K562 (cell line): ENCODE results near the gene NUTF2. TPM values are rescaled to one million over a fixed set of nuclear protein-coding genes. Genes with fewer than 3 reads are reported as not detected.

Source experiments
- BRD9 ChIP-seq: fragments of 450-650 bp; IDR thresholded peaks from 2 replicates; pipeline ENCODE4 v1.6.1; 2018; ENCODE audit warnings: low read depth; ENCODE audit not compliant: partially characterized antibody
- DPF2 ChIP-seq: fragments of 450-650 bp; IDR thresholded peaks from 2 replicates; pipeline ENCODE4 v1.6.1; 2016
- GTF2E2 ChIP-seq: fragments of 200-800 bp; sonication (Bioruptor generic); IDR thresholded peaks from 2 replicates; pipeline ENCODE4 v1.6.1; 2016; ENCODE audit warnings: missing genetic modification characterization, missing compliant biosample characterization
- MAZ ChIP-seq, 2 experiments: fragments of 450-650 bp in 1 of 2; sonication (generic) in 1 of 2; formaldehyde crosslinking; IDR thresholded peaks in 1 of 2; conservative IDR thresholded peaks in 1 of 2; 2 replicates each; pipeline versions ENCODE4 v1.4.0 to v1.5.0; 2020; ENCODE audit warnings: mild to moderate bottlenecking in 1 of 2, missing genetic modification reagents in 1 of 2
- MBD2 ChIP-seq: sonication (generic); IDR thresholded peaks from 2 replicates; pipeline ENCODE4 v1.6.1; 2016; ENCODE audit warnings: low read depth, borderline replicate concordance
- NEUROD1 ChIP-seq: fragments of 150-350 bp; IDR thresholded peaks from 2 replicates; pipeline ENCODE4 v1.6.1; 2014; ENCODE audit warnings: borderline replicate concordance, low read length, low read depth; ENCODE audit not compliant: partially characterized antibody
- PBX2 ChIP-seq, 2 experiments: IDR thresholded peaks in 1 of 2; conservative IDR thresholded peaks in 1 of 2; 2 replicates each; pipeline ENCODE4 v1.6.1; 2016; ENCODE audit warnings: low read depth in 2 of 2, mild to moderate bottlenecking in 1 of 2, missing compliant biosample characterization in 1 of 2, missing genetic modification characterization in 1 of 2, moderate library complexity in 1 of 2
- RNF2 ChIP-seq: sonication (generic); IDR thresholded peaks from 2 replicates; pipeline ENCODE4 v1.6.1; 2016
- SLC30A9 ChIP-seq: fragments of 250-450 bp; sonication (Bioruptor Pico); IDR thresholded peaks from 2 replicates; pipeline ENCODE4 v1.8.0; 2022; ENCODE audit warnings: mild to moderate bottlenecking, moderate library complexity
- SREBF2 ChIP-seq: sonication (generic); formaldehyde crosslinking; IDR thresholded peaks from 2 replicates; pipeline ENCODE4 v1.4.0; 2020; ENCODE audit warnings: mild to moderate bottlenecking, missing genetic modification reagents
- TOE1 ChIP-seq, 2 experiments: fragments of 450-650 bp in 1 of 2; sonication (generic) in 1 of 2; formaldehyde crosslinking in 1 of 2; IDR thresholded peaks; 2 replicates each; pipeline versions ENCODE4 v1.7.1 to v1.8.0; 2016 to 2022; ENCODE audit warnings: borderline replicate concordance in 2 of 2, mild to moderate bottlenecking in 2 of 2, antibody characterized with exemption in 1 of 2, inconsistent platforms in 1 of 2, low read depth in 1 of 2, missing genetic modification reagents in 1 of 2, moderate library complexity in 1 of 2
- ZNF133 ChIP-seq: fragments of 250-450 bp; sonication (Bioruptor Pico); IDR thresholded peaks from 2 replicates; pipeline ENCODE4 v1.4.0; 2020; ENCODE audit warnings: mild to moderate bottlenecking
- ZNF318 ChIP-seq, 2 experiments: fragments of 450-650 bp; IDR thresholded peaks; 2 replicates each; pipeline ENCODE4 v1.6.1; 2016; ENCODE audit warnings: mild to moderate bottlenecking in 2 of 2, borderline replicate concordance in 1 of 2, low read depth in 1 of 2, moderate library complexity in 1 of 2
- ZNF77 ChIP-seq: fragments of 250-450 bp; sonication (Bioruptor Pico); IDR thresholded peaks from 2 replicates; pipeline ENCODE4 v1.5.0; 2020
- polyA plus RNA-seq, 8 experiments: library from polyadenylated mRNA; depleted of rRNA in 4 of 8; stranded (reverse) in 5 of 8; unstranded in 3 of 8; fragments of >200 nt; fragmentation: Nextera tagmentation in 2 of 8; fragmentation: Illumina TruSeq in 1 of 8; extraction: Ambion mirVana in 2 of 8; extraction: Trizol in 1 of 8; gene quantifications; 2 replicates each; pipeline versions ENCODE4 v1.2.1 to v1.2.3, GENCODE V29; 2011 to 2014; ENCODE audit warnings: inconsistent platforms in 1 of 8, missing spikeins in 1 of 8
- total RNA-seq, 7 experiments: library from RNA; depleted of rRNA in 6 of 7; stranded (reverse); fragments of >200 nt in 6 of 7; fragmentation: Illumina TruSeq in 2 of 7; extraction: Trizol in 2 of 7; gene quantifications; 2 replicates each; pipeline versions ENCODE4 v1.2.1 to v1.2.3, GENCODE V29; 2011 to 2021; ENCODE audit warnings: low replicate concordance in 1 of 7

The NUTF2 gene
- total and polyA plus RNA-seq, 9 of the 15 experiments (the other 6 are each of a cell fraction or from before 2014, with no cell fraction given) = 106 to 248 (median 147) TPM

- TF ChIP-seq ZNF318 (IDR thresholded peaks at IDR 0.05; ENCODE audit: borderline replicate concordance in 1 of 2, low read depth in 1 of 2) = no peak
- TF ChIP-seq SREBF2 (CRISPR knock-in tag) = no peak
- no peak for TF ChIP-seq SLC30A9
- no peak for TF ChIP-seq TOE1 (IDR thresholded peaks at IDR 0.05; ENCODE audit: borderline replicate concordance)
- TF ChIP-seq TOE1 (CRISPR knock-in tag; IDR thresholded peaks at IDR 0.05; ENCODE audit: borderline replicate concordance, low read depth) = no peak
- no peak for TF ChIP-seq NEUROD1
- peak; percentile 73 to 85 for TF ChIP-seq MAZ (CRISPR knock-in tag; conservative IDR thresholded peaks at IDR 0.05 in 1 of 2, IDR thresholded peaks at IDR 0.05 in 1 of 2)
- peak; percentile 57; the same call in 1 of the 2 replicates for TF ChIP-seq GTF2E2 (tag)
- no peak for TF ChIP-seq ZNF133 (CRISPR knock-in tag)
- 0 out of 2 replicates have a peak, but pooled peaks have one; percentile 29 for TF ChIP-seq RNF2
- TF ChIP-seq MBD2 = peak; percentile 99
- no peak for TF ChIP-seq DPF2
- TF ChIP-seq PBX2 (CRISPR knock-in tag; IDR thresholded peaks at IDR 0.05; ENCODE audit: low read depth) = no peak
- TF ChIP-seq PBX2 (tag; conservative IDR thresholded peaks at IDR 0.05; ENCODE audit: low read depth) = no peak
- TF ChIP-seq BRD9 = no peak
- TF ChIP-seq ZNF77 (CRISPR knock-in tag) = no peak
These were observed 40.1 kb upstream of the NUTF2 start, which contains the start of the genes RANBP10 and TSNAXIP1 (continued) for GRCh38 chr16:67806428-67807147.
